GM18499 (cell line): ENCODE measurements around the gene SDK2.
"Not testable (repeated sequence)": the region's sequence is repeated elsewhere in the genome, so short reads cannot be mapped to it uniquely, and the experiment has no call there.

Source experiments
- ATAC-seq: cut with Tn5 transposase; IDR thresholded peaks from one replicate; pipeline ENCODE4 v1.9.1; 2021; ENCODE audit warnings: moderate number of reproducible peaks; ENCODE audit not compliant: insufficient read depth, unreplicated experiment

Gene SDK2

DNA sequence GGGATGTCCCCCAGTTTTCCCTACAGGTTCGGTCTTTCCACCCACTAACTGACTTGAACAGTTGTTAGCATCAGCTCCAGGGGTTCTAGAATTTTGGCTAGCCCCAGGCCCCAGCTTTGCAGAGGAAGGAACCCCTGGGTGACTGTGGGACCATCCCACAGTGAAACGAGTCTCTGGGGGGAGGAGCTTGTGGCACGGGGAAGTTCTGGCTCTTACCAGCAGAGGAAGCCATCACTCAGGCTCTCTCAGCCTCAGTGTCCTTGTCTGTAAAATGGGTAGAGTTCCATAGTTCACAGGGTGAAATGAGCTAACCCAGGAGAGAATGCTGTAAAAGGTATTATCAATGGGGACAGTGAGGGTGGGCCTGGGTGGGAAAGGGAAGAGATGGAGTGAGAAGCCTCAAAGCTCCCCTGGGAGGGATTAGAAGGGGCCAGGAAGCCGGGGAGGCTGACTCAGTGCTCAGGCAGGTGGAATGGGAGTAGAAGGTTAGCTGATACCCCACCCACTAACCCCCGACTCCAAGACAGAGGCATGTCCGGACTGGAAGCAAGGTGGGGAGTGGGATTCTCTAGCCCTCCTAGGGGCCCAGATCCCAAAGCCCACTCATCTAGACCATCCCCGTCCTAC lies 301.6 kb downstream of the SDK2 start:
- ATAC-seq, result no peak

DNA sequence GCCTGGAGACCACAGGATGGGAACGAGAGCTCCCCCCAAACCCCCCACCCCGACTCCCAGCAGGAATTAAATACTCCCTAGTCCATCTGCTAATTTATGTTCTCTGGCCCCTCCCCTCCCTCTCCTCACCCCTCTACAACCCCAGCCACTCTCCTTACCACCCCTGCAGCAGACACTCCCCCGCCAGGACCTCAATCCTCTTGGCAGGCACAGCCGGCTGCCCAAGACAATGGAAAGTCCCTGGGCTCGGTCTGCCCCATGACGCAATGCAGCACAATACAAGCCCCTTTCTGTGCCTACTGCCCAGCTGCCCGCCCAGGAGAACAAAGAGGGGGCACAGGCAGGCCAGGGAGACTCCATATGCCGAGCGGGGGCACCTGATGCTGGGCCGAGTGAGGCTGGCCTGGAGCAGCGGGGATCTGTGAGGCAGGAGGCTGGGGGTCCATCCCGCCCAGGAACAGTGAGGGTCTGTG lies 302.2 kb downstream of the SDK2 start:
- no peak for ATAC-seq

DNA sequence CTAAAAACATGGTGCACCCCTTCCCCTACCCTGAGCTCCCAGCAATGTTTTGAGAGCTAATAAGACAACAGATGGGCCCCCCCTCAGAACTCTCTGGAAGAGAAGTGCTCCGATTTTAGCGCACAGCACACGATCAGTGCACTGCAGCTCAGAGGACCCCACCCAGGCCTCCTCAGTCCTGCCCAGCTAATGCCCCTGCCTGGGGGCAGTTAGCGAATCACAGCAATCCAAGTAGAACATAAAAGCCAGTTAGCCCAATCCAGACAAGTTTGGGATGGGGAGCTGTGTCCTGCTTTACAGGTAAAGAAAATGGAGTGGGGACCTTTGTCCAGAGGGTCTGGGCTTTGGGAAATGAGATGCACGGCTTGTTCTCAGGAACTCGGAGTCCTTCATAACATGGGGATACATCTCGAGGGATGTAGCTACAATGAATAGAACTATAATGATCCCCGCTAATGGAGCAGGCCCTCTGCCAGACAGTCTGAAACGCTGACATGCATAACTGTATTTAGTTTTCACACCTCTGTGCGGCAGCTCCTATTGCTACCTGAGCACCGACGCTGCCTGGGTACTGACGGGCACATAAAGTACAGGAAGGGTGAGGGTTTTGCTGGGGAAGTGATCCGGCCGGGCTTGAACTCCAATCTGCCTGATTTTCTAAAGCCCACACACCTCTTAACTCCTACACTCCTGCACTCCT lies 302.7 kb downstream of the SDK2 start:
- no peak for ATAC-seq

DNA sequence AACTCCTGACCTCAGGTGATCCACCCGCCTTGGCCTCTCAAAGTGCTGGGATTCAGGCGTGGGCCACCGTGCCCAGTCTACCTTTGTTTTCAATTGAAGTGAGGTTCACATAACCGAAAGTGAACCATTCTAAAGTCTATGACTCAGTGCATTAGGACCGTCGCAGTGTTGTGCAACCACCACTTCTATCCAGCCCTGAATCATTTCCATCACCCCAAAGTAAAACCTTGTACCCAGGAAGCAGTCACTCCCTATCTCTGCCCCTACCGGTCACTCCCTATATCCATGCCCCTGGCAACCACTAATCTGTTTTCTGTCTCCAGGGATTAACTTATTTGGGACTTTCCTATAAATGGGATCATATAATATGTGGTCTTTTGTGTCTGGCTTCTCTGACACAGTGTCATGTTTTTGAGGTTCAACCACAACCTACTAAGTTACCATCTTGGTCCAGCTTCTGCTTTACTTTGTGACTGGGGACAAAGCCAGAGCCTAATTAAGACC lies 304.1 kb downstream of the SDK2 start:
- ATAC-seq, result no peak

DNA sequence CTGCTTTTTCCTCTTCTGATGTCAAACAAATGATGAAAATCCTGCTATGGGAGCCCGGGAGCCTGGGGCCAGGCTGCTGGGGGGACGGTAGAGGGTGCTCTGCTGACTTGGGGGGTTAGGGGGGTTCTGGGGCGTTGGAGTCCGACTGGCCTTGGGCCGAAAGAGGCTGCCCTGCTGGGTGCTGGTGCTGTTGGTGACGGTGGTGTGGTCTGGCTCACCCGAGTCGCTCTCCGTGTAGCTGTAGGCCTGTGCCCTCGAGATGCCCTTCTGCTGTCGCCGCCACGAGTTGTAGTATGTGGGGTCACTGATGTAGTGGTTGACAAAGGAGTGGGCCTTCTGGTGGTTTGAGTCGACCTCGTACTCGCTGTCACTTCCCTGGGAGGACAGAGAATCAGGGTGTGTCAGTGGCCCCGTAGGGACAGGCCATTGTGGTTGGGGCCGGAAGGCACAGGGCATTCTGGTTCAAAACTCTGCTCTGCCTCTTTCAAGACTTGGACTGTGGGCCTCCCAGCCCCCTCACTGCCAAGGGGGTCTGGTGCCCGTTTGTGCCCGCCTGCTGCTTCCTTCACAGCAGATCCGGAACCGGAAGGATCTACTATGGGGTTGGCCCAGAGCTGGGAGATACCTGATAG lies 305.6 kb downstream of the SDK2 start:
- ATAC-seq, result no peak

DNA sequence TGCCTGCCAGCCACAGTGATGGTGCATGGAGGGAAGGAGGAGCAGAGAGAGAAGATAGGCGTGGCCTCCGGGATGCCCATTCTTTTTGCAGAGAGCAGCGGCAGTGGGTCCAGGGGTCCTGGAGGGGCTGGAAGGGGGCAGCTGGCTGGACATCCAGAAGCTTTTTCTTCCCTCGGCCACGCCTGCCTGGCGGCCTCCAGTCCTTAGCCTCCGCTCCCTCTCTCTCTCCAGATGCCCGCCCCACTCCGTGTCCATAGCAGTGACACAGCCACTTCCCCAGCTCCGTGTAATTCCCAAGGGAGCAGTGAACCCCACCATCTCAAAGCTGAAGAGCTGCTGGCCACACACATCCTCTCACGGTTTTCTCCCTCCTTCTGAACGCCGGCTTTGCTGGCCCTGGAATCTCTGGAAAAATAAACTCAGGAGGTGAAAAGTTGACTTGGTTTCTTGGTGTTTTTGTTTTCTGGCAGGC lies 306.2 kb downstream of the SDK2 start:
- no peak for ATAC-seq

DNA sequence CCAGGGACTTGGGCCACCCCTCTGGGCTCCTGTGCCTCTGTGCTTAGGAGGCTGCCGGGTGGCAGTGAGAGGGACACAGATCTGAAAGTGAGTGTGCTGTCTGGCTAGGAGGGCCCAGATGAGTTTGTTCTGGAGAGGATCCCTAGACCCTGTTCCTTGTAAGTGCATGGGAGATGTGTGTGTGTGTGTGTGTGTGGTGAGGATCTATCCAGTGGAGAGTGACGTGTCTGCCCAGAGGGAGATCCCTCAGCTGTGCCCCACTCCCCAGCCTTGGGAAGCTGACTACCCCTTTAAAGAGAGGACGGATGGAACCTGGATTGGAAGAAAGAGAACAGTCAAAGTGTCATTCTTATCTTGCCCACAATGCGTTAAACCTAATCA lies 306.9 kb downstream of the SDK2 start:
- ATAC-seq, result no peak

DNA sequence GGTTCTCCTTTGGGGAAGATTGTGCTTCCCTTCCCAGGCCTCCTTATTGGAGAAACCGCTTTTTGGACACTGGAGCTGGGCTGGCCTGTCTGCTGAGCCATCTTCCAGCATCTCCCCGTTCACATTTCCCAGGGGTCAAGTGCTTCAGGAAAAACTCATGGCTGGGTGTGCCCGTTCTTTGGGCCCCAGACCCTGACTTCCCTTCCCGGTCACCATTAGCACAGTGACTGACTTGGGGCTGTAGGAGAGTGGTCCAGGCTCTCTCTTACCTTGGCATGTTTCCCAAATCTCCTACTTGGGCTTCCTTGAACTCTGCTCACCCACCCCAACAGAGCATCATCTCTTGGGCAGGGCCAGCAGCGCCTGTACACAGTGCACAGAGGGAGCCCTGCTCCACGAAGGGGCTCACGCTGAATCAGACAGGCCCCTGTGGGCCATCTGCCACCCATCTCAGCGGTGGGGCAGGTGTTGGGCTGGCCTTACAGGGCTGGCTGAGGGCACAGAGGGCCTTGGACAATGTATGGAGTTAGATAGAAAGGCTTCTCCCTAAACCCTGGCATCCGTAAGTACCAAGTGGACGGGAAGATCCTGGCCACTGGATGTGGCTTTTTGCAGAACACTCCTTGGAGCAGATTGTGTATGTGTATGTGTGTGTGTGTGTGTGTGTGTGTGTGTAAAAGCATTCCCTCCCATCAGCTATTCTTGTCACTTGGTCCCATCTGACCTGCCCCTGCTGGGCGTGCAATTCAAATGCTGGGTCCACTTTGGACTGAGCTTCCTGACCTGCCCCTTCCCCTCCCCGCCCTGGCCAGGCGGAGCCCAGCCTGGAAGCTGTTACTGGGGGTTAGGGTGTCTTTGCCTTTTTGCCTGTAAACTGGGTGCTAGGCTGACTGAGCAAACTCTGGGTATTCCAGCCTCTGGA lies 307.6 kb downstream of the SDK2 start:
- no peak for ATAC-seq

DNA sequence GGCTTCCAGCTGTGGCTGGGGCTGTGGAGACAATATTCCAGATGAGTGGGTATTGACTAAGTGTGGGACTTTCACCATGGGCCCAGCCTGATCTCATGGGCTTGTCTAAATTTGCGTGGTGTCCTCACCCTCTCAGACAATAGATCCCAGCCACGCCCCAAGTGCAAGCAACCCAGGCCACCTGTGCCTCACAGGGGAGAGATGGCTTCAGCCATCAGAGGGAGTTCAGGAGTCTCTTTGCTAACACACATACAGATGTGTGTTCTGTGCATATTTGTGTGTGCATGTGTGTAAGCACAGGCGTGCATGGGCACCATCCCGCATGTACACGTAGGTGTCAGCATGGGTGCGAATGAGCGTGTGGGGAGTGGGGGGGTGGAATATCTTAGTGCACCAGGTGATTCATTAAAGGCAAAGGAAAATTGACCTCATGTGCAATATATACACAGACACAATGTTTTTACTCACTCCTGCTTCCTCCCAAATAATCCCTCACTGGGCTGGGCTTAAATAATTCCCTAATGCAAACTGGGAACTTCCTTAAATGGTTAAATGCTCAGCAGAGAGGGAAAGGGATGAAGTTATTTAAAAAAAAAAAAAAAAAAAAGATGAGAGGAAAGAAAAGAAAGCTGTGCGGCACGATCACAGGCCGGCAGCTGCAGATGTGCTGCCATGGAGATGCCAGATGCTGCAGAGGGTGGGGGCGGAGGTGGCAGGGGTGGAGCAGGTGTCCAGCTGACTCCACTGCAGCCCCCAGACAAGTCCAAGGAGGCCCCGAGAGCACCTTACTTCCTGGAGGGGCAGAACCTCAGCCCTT lies 308.4 kb downstream of the SDK2 start:
- ATAC-seq, result no peak

DNA sequence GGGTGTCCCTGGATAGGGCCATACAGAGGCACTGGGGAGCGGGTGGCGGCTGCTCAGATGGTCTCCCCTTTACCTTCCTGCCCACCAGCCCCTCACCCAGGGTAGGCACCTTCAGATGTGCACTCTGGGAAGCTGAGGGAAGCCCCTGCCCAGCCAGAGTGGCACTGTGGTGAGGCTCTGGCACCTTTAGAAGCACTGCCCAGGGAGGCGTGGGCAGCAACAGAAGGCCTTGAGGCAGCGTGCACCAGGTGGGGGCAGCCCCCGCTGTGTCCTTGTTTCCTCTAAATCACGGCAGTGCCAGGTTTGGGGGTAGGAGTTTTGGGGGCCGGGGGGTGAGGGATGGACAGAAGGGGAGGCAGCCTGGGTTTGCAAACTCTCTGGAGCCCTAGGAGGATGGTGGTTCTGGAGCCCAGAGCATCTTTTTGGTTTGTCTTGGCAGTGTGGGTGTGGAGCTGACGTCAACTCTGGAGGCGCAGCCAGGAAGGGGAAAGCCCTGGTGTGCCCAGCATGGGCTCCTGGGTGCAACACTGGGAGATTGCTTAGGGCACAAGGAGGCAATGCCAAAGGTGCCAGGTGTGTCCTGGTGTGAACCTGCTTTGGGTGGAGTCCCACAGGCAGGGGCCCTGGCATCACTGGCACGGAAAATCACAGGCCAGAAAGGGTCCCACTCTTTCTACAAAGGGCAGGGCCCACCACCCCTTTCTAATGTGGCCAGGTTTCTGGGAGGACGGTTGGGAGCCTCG lies 309.3 kb downstream of the SDK2 start:
- no peak for ATAC-seq

DNA sequence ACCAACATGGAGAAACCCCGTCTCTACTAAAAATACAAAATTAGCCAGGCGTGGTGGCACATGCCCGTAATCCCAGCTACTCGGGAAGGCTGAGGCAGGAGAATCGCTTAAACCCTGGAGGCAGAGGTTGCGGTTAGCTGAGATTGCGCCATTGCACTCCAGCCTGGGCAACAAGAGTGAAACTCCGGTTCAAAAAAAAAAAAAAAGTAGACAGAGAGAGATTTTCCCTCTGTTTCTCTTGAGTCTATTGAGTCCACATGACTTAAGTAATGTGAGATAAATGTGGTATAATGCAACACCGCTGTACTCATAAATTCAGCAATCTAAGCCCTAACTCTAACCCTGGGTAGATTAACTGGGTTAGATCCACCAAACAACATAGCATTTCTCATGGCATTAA lies 310.8 kb downstream of the SDK2 start:
- ATAC-seq, result not testable (repeated sequence)

DNA sequence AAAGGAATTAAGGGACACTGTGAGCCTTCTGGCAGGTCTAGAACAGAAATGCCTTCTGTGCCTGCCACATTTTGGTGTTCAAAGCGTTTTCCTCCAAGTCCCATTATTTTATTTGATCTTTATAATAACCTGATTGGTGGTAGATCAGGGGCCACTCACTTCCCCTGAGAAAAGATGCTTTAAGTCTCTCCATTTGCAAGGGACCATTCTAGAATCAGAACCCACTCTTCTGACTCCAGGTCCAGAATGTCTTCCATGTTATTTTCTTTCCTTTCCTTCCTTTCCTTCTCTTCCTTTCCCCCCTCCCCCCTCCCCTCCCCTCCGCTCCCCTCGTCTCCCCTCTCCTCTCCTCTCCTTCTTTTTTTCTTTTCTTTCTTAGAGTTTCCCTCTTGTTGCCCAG lies 313.2 kb downstream of the SDK2 start:
- no peak for ATAC-seq

DNA sequence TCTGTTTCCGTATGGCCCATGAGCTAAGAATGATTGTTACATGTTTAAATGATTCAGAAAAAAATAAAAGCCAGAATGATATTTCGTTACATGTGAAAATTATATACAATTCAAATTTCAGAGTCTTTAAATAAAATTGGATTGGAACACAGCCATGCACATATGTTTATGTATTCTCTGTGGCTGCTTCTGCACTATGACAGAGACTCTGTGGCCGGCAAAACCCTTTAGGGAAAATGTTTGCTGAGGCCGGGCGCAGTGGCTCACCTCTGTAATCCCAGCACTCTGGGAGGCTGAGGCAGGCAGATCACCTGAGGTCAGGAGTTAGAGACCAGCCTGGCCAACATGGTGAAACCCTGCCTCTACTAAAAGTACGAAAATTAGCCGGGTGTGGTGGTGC lies 316.6 kb downstream of the SDK2 start:
- ATAC-seq, result no peak

DNA sequence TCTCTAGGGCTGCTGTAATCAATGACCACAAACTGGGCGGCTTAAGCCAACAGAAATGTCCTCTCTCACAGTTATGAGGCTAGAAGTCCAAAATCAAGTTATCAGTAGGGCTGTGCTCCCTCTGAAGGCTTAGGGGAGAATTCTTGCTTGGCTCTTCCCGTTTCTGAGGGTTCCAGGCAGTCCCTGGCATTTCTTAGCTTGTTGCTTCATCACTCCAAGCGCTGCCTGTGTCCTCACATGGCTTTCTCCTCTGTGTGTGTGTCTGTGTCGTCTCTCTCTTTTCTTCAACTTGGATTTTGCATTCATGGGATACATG lies 318.8 kb downstream of the SDK2 start:
- ATAC-seq, result no peak

DNA sequence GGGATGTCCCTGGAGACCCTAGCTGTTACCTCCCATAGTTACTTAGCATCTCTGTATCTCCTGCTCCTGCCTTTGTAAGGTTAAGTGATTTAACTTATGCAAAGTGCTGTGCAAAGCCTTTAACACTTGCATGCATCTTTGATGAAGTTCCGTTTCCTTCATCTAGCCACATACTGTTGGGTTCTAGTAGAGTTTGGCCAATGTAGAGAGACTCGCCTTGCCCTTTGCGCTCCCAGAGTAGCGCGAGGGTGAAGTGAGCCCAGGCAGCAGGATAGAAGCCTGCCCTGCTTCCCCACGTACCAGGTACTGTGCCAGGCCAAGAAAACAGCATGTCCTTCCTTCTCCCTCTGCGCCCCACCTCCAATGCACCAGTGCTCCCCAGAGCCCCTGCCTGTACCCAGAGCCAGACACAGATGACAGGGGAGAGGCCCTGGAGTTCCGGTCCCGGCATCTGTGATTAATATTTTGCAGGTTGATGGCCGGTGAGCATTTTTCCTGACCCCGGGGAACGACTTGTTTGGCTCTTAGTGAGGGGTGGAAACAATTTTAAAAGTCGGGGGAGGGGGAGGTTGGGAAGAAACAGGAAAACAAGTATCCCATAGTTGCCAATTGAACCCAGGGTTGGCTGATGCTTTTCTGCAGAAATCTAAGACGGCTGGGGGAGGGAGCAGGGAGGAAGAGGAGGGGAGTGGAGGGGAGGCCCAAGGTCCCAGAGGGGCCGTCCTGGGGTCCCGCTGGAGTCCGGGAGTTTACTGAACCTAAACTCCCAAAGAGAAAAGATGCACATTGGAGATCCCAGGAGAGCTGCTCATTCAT lies 319.3 kb downstream of the SDK2 start:
- no peak for ATAC-seq

DNA sequence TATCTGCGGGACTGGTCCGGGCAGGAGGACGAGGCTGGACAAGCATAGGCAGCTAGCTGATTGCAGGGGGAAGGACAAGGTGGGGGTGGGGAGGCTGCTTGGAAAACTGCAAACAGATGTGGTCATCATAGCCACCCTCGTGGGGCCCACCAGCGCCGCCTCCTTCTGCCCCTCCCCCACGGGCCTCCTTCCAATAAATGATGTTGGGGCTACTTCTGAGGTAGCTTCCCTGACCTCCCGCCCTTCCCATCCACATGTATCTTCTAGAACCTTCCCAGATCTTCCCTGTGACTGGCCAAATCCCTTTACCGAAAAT lies 320.1 kb downstream of the SDK2 start:
- ATAC-seq, result no peak

DNA sequence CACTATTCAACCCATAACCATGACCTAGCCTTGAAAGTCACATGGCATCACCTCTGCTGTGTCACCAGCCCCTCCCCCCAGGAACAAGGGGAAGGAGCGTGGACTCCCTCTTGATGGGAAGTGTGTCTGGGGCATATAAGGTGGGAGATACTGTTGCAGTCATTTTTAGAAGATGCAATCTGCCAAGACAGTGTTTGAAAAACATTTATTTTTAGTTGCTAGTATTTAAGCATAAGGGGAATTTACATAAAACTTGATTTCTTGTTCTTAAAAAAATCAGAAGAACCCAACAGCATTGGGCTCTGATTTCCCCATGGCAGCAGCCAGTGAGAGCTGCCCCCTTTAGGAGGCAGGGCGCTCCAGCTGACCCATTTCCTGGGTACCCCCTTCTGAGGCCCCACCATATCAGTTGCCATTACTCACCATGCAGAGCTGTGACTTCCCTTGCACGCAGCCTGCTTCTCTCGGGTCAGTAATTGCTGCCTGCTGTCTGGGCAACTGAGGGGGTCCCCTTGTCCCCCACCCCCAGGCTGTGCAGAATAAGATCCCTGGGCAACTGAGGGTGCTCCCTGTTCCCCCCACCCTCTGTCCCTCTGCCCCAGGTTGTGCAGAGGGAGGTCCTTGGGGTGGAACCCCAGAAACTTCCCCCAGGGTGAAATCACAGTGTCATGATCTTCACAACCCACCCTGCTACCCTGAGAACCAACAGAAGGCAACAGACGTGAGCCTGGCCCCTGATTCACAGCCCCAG lies 320.7 kb downstream of the SDK2 start:
- no peak for ATAC-seq
